WTC11 (cell line): ENCODE results near the gene ABCC3. TPM values are rescaled to one million over a fixed set of nuclear protein-coding genes. Genes with fewer than 3 reads are reported as not detected.

ENCODE experiments used
- ATAC-seq: fragments of 200-7000 bp; cut with Tn5 transposase; 2 replicates; pipeline ENCODE4 v1.10.0; 2021; ENCODE audit warnings: mild to moderate bottlenecking, moderate library complexity
- CTCF ChIA-PET: fragments of 300-600 bp; sonication (Branson Sonifier 250); formaldehyde crosslinking; loops from one replicate; lab custom pipeline; 2021; ENCODE audit warnings: antibody characterized with exemption; lab: Charles Lee
- POLR2A ChIA-PET: fragments of 350-600 bp; sonication (Branson Sonifier 250); formaldehyde crosslinking; loops from one replicate; lab custom pipeline; 2021; ENCODE audit warnings: antibody characterized with exemption; lab: Charles Lee
- DNase-seq: peaks from one replicate; pipeline ENCODE4 v3.0.0; 2021; ENCODE audit warnings: low spot score
- H3K27ac Mint-ChIP-seq: 2 replicates; pipeline ENCODE4 v1.8.0; 2021; ENCODE audit warnings: mixed read lengths
- H3K27me3 Mint-ChIP-seq: 2 replicates; pipeline ENCODE4 v1.8.0; 2021; ENCODE audit warnings: low read depth, mild to moderate bottlenecking, moderate library complexity, mixed read lengths
- H3K36me3 Mint-ChIP-seq: 2 replicates; pipeline ENCODE4 v1.8.0; 2021; ENCODE audit warnings: mixed read lengths
- H3K4me1 Mint-ChIP-seq: 2 replicates; pipeline ENCODE4 v1.8.0; 2022; ENCODE audit warnings: mixed read lengths
- H3K4me3 Mint-ChIP-seq: 2 replicates; pipeline ENCODE4 v1.8.0; 2021; ENCODE audit warnings: mild to moderate bottlenecking, moderate library complexity, mixed read lengths
- H3K9me3 Mint-ChIP-seq: 2 replicates; pipeline ENCODE4 v1.8.0; 2021; ENCODE audit warnings: mixed read lengths
- ATF1 ChIP-seq: sonication (generic); formaldehyde crosslinking; IDR thresholded peaks from 2 replicates; pipeline ENCODE4 v1.8.1; 2023; ENCODE audit warnings: mild to moderate bottlenecking, moderate library complexity, missing genetic modification reagents
- CBFB ChIP-seq: sonication (generic); formaldehyde crosslinking; IDR thresholded peaks from 2 replicates; pipeline ENCODE4 v1.8.1; 2022; ENCODE audit warnings: mild to moderate bottlenecking, low read depth, missing genetic modification reagents
- CREM ChIP-seq: sonication (generic); formaldehyde crosslinking; IDR thresholded peaks from 2 replicates; pipeline ENCODE4 v1.8.1; 2022; ENCODE audit warnings: mild to moderate bottlenecking, missing genetic modification reagents, moderate library complexity
- ESRRA ChIP-seq: sonication (generic); formaldehyde crosslinking; IDR thresholded peaks from 2 replicates; pipeline ENCODE4 v1.8.1; 2022; ENCODE audit warnings: mild to moderate bottlenecking, missing genetic modification reagents, borderline replicate concordance
- FOXJ3 ChIP-seq: sonication (generic); formaldehyde crosslinking; IDR thresholded peaks from 2 replicates; pipeline ENCODE4 v1.9.0; 2021; ENCODE audit warnings: missing genetic modification reagents, mild to moderate bottlenecking, borderline replicate concordance
- FOXP1 ChIP-seq: sonication (generic); formaldehyde crosslinking; IDR thresholded peaks from 2 replicates; pipeline ENCODE4 v1.8.0; 2022; ENCODE audit warnings: missing genetic modification reagents, mild to moderate bottlenecking, moderate library complexity, borderline replicate concordance
- GTF2I ChIP-seq: fragments of 250-450 bp; sonication (Bioruptor Pico); conservative IDR thresholded peaks from 2 replicates; pipeline ENCODE4 v1.4.0; 2021; ENCODE audit warnings: mild to moderate bottlenecking
- HMGA2 ChIP-seq: fragments of 250-450 bp; sonication (Bioruptor Pico); IDR thresholded peaks from 2 replicates; pipeline ENCODE4 v1.4.0; 2021; ENCODE audit warnings: mild to moderate bottlenecking, moderate library complexity
- KAT7 ChIP-seq: sonication (generic); formaldehyde crosslinking; IDR thresholded peaks from 2 replicates; pipeline ENCODE4 v1.8.1; 2023; ENCODE audit warnings: missing genetic modification reagents, mild to moderate bottlenecking, borderline replicate concordance
- NFE2L1 ChIP-seq: sonication (generic); formaldehyde crosslinking; IDR thresholded peaks from 2 replicates; pipeline ENCODE4 v1.8.1; 2023; ENCODE audit warnings: missing genetic modification reagents
- NFYB ChIP-seq: sonication (generic); formaldehyde crosslinking; conservative IDR thresholded peaks from 2 replicates; pipeline ENCODE4 v1.8.0; 2022; ENCODE audit warnings: low read depth, missing genetic modification reagents
- NR1H2 ChIP-seq: sonication (generic); formaldehyde crosslinking; IDR thresholded peaks from 2 replicates; pipeline ENCODE4 v1.9.0; 2021; ENCODE audit warnings: mild to moderate bottlenecking, moderate library complexity, missing genetic modification reagents
- ZNF396 ChIP-seq: fragments of 250-450 bp; sonication (Bioruptor Pico); IDR thresholded peaks from 2 replicates; pipeline ENCODE4 v1.8.0; 2021; ENCODE audit warnings: mild to moderate bottlenecking, moderate library complexity, borderline replicate concordance
- ZNF416 ChIP-seq: fragments of 250-450 bp; sonication (Bioruptor Pico); IDR thresholded peaks from 2 replicates; pipeline ENCODE4 v1.9.0; 2021; ENCODE audit warnings: mild to moderate bottlenecking, inconsistent platforms
- total RNA-seq: library from RNA; stranded (reverse); gene quantifications from 3 replicates; pipeline ENCODE4 v1.2.3, GENCODE V29; 2021
- TF ChIP-seq, protein P1 (sequence below): fragments of 250-450 bp; sonication (Bioruptor Pico); IDR thresholded peaks from 2 replicates; pipeline ENCODE4 v1.8.0; 2021; ENCODE audit warnings: mild to moderate bottlenecking
- TF ChIP-seq, protein P2 (sequence below): fragments of 250-450 bp; sonication (Bioruptor Pico); IDR thresholded peaks from 2 replicates; pipeline ENCODE4 v2.1.2; 2022; ENCODE audit warnings: mild to moderate bottlenecking, moderate library complexity
- TF ChIP-seq, protein P3 (sequence below): sonication (generic); formaldehyde crosslinking; IDR thresholded peaks from 2 replicates; pipeline ENCODE4 v1.8.1; 2023; ENCODE audit warnings: mild to moderate bottlenecking, missing genetic modification reagents
- TF ChIP-seq, protein P4 (sequence below): fragments of 250-450 bp; sonication (Bioruptor Pico); IDR thresholded peaks from 2 replicates; pipeline ENCODE4 v1.9.0; 2021; ENCODE audit warnings: mild to moderate bottlenecking
- TF ChIP-seq, protein P5 (sequence below): sonication (generic); formaldehyde crosslinking; conservative IDR thresholded peaks from 2 replicates; pipeline ENCODE4 v1.8.1; 2022; ENCODE audit warnings: mild to moderate bottlenecking, missing genetic modification reagents
- TF ChIP-seq, protein P6 (sequence below): sonication (generic); formaldehyde crosslinking; IDR thresholded peaks from 2 replicates; pipeline ENCODE4 v1.8.0; 2022; ENCODE audit warnings: mild to moderate bottlenecking, missing genetic modification reagents
- TF ChIP-seq, protein P7 (sequence below): sonication (generic); formaldehyde crosslinking; IDR thresholded peaks from 2 replicates; pipeline ENCODE4 v1.8.1; 2023; ENCODE audit warnings: mild to moderate bottlenecking, missing genetic modification reagents, moderate library complexity
- TF ChIP-seq, protein P8 (sequence below): sonication (generic); formaldehyde crosslinking; IDR thresholded peaks from 2 replicates; pipeline ENCODE4 v1.8.0; 2022; ENCODE audit warnings: missing genetic modification reagents

The ABCC3 gene
- total RNA-seq, 1 experiment from 2014 or later: 0.92 TPM

DNA sequence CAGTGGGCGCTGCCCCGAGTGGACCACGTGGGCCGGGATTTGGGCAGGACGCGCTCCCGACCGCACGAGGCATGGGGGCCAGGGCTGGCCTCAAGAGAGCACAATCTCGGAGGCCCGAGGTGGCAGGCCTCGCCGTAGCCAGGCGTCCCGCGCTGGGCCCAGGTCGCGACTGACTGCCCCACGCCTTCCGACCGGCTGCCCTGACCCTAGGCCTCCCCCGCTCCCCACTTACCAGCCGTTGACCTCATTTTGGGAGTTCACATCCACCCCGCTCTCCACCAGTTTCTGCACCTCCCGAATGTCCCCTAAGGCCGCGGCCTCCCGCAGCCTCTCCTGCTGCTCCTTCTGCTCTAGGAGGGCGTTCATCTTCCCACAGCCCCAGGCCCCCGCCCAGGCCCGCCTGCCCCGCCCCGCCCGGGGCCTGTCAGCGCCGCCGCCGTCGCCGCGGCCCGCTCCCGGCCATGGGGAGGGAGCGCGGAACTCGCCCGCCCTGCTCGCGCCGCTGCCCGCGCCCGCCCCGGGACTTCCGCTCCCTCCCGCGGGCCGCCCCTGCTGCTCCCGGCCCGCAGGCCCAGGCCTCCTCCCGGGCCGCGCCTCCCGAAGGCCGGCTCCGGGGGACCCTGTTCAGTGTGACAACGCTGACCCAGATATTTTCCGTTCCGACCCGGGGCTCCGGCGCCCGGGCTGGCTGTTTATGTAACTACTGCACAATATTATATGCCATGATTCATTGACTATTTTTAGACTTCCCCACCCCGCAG, 72.8 kb downstream of the ABCC3 start, which contains the start of gene ANKRD40:
ANKRD40 (minus strand) TSS at position 626 of the 761 bp plus-strand sequence; CDS start at position 366, 260 bp downstream.
- Mint-ChIP-seq H3K27ac (peak within 1 kb of the TSS; percentile 91), H3K4me3 (peak within 1 kb of the TSS; percentile 91), H3K36me3 (peaks cover 12% of the 10 kb centered on the region), H3K4me1 (peaks cover 28% of the 10 kb centered on the region), H3K27me3 (no peaks in the 10 kb centered on the region), H3K9me3 (no peaks in the 10 kb centered on the region)
- CTCF ChIA-PET: interaction anchor here (1.0 to 1.2 kb wide), 4 partner anchors 12 to 147 kb away, joined by 3 to 6 read pairs (median 4); partner anchors contain the start of genes CACNA1G and LUC7L3
- ATAC-seq (peak; percentile 76), DNase-seq (peak; percentile 70)
- POLR2A ChIA-PET: interaction anchor here (0.5 kb wide), 1 partner anchor 10 kb away, joined by 4 read pairs; no protein-coding TSS in a partner anchor
- TF ChIP-seq, protein P1, sequence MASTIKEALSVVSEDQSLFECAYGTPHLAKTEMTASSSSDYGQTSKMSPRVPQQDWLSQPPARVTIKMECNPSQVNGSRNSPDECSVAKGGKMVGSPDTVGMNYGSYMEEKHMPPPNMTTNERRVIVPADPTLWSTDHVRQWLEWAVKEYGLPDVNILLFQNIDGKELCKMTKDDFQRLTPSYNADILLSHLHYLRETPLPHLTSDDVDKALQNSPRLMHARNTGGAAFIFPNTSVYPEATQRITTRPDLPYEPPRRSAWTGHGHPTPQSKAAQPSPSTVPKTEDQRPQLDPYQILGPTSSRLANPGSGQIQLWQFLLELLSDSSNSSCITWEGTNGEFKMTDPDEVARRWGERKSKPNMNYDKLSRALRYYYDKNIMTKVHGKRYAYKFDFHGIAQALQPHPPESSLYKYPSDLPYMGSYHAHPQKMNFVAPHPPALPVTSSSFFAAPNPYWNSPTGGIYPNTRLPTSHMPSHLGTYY: no peak
- peak; percentile 33; the same call in 1 of the 2 replicates for TF ChIP-seq FOXP1 (CRISPR knock-in tag)
- TF ChIP-seq ESRRA (CRISPR knock-in tag): no peak
- TF ChIP-seq CREM: 0 out of 2 replicates have a peak, but pooled peaks have one; percentile 39
- TF ChIP-seq GTF2I (CRISPR knock-in tag): no peak
- TF ChIP-seq, protein P2, sequence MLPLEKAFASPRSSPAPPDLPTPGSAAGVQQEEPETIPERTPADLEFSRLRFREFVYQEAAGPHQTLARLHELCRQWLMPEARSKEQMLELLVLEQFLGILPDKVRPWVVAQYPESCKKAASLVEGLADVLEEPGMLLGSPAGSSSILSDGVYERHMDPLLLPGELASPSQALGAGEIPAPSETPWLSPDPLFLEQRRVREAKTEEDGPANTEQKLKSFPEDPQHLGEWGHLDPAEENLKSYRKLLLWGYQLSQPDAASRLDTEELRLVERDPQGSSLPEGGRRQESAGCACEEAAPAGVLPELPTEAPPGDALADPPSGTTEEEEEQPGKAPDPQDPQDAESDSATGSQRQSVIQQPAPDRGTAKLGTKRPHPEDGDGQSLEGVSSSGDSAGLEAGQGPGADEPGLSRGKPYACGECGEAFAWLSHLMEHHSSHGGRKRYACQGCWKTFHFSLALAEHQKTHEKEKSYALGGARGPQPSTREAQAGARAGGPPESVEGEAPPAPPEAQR (CRISPR knock-in tag): no peak
- TF ChIP-seq, protein P3, sequence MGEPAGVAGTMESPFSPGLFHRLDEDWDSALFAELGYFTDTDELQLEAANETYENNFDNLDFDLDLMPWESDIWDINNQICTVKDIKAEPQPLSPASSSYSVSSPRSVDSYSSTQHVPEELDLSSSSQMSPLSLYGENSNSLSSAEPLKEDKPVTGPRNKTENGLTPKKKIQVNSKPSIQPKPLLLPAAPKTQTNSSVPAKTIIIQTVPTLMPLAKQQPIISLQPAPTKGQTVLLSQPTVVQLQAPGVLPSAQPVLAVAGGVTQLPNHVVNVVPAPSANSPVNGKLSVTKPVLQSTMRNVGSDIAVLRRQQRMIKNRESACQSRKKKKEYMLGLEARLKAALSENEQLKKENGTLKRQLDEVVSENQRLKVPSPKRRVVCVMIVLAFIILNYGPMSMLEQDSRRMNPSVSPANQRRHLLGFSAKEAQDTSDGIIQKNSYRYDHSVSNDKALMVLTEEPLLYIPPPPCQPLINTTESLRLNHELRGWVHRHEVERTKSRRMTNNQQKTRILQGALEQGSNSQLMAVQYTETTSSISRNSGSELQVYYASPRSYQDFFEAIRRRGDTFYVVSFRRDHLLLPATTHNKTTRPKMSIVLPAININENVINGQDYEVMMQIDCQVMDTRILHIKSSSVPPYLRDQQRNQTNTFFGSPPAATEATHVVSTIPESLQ (CRISPR knock-in tag): no peak
- no peak for TF ChIP-seq ATF1 (CRISPR knock-in tag)
- TF ChIP-seq ZNF396 (CRISPR knock-in tag): no peak
- TF ChIP-seq, protein P4, sequence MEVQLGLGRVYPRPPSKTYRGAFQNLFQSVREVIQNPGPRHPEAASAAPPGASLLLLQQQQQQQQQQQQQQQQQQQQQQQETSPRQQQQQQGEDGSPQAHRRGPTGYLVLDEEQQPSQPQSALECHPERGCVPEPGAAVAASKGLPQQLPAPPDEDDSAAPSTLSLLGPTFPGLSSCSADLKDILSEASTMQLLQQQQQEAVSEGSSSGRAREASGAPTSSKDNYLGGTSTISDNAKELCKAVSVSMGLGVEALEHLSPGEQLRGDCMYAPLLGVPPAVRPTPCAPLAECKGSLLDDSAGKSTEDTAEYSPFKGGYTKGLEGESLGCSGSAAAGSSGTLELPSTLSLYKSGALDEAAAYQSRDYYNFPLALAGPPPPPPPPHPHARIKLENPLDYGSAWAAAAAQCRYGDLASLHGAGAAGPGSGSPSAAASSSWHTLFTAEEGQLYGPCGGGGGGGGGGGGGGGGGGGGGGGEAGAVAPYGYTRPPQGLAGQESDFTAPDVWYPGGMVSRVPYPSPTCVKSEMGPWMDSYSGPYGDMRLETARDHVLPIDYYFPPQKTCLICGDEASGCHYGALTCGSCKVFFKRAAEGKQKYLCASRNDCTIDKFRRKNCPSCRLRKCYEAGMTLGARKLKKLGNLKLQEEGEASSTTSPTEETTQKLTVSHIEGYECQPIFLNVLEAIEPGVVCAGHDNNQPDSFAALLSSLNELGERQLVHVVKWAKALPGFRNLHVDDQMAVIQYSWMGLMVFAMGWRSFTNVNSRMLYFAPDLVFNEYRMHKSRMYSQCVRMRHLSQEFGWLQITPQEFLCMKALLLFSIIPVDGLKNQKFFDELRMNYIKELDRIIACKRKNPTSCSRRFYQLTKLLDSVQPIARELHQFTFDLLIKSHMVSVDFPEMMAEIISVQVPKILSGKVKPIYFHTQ (CRISPR knock-in tag): no peak
- TF ChIP-seq, protein P5, sequence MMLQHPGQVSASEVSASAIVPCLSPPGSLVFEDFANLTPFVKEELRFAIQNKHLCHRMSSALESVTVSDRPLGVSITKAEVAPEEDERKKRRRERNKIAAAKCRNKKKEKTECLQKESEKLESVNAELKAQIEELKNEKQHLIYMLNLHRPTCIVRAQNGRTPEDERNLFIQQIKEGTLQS (CRISPR knock-in tag): no peak
- TF ChIP-seq, protein P6, sequence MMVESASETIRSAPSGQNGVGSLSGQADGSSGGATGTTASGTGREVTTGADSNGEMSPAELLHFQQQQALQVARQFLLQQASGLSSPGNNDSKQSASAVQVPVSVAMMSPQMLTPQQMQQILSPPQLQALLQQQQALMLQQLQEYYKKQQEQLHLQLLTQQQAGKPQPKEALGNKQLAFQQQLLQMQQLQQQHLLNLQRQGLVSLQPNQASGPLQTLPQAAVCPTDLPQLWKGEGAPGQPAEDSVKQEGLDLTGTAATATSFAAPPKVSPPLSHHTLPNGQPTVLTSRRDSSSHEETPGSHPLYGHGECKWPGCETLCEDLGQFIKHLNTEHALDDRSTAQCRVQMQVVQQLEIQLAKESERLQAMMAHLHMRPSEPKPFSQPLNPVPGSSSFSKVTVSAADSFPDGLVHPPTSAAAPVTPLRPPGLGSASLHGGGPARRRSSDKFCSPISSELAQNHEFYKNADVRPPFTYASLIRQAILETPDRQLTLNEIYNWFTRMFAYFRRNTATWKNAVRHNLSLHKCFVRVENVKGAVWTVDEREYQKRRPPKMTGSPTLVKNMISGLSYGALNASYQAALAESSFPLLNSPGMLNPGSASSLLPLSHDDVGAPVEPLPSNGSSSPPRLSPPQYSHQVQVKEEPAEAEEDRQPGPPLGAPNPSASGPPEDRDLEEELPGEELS: peak; percentile 74; the same call in 1 of the 2 replicates
- TF ChIP-seq FOXJ3: no peak
- no peak for TF ChIP-seq HMGA2
- TF ChIP-seq, protein P7, sequence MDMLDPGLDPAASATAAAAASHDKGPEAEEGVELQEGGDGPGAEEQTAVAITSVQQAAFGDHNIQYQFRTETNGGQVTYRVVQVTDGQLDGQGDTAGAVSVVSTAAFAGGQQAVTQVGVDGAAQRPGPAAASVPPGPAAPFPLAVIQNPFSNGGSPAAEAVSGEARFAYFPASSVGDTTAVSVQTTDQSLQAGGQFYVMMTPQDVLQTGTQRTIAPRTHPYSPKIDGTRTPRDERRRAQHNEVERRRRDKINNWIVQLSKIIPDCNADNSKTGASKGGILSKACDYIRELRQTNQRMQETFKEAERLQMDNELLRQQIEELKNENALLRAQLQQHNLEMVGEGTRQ (CRISPR knock-in tag): peak; percentile 46; the same call in 1 of the 2 replicates
- TF ChIP-seq ZNF416: no peak
- no peak for TF ChIP-seq NR1H2 (CRISPR knock-in tag)
- no peak for TF ChIP-seq NFE2L1
- TF ChIP-seq, protein P8, sequence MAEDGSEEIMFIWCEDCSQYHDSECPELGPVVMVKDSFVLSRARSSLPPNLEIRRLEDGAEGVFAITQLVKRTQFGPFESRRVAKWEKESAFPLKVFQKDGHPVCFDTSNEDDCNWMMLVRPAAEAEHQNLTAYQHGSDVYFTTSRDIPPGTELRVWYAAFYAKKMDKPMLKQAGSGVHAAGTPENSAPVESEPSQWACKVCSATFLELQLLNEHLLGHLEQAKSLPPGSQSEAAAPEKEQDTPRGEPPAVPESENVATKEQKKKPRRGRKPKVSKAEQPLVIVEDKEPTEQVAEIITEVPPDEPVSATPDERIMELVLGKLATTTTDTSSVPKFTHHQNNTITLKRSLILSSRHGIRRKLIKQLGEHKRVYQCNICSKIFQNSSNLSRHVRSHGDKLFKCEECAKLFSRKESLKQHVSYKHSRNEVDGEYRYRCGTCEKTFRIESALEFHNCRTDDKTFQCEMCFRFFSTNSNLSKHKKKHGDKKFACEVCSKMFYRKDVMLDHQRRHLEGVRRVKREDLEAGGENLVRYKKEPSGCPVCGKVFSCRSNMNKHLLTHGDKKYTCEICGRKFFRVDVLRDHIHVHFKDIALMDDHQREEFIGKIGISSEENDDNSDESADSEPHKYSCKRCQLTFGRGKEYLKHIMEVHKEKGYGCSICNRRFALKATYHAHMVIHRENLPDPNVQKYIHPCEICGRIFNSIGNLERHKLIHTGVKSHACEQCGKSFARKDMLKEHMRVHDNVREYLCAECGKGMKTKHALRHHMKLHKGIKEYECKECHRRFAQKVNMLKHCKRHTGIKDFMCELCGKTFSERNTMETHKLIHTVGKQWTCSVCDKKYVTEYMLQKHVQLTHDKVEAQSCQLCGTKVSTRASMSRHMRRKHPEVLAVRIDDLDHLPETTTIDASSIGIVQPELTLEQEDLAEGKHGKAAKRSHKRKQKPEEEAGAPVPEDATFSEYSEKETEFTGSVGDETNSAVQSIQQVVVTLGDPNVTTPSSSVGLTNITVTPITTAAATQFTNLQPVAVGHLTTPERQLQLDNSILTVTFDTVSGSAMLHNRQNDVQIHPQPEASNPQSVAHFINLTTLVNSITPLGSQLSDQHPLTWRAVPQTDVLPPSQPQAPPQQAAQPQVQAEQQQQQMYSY (CRISPR knock-in tag): no peak
- TF ChIP-seq NFYB (CRISPR knock-in tag): no peak
- no peak for TF ChIP-seq CBFB (CRISPR knock-in tag)
- no peak for TF ChIP-seq KAT7 (CRISPR knock-in tag)
